ENCODE data around the gene ZNF79. TPM values are rescaled to one million over a fixed set of nuclear protein-coding genes. Genes with fewer than 3 reads are reported as not detected.

The ZNF79 gene
- total and polyA plus RNA-seq, 2 of the 8 experiments (the other 6 are each of a cell fraction or from before 2014, with no cell fraction given) = 2.4 to 7.4 TPM

GRCh38 chr9:127451858-127452656 lies 27.9 kb downstream of the ZNF79 start:
- Histone ChIP-seq H3K23ac (ENCODE audit: insufficient read length) (no peak overlapping the region), H2BK12ac (ENCODE audit: low read depth, low read length) (0 out of 2 replicates have a peak overlapping the region, but pooled peaks have one; percentile 29), H2BK20ac (ENCODE audit: low read length) (no peak overlapping the region), H4K5ac (ENCODE audit: insufficient read length, low read depth, low read length) (peak overlapping the region; percentile 75), H3K36me3 (ENCODE audit: control insufficient read depth in 2 of 4, insufficient read depth in 4 of 4, low read length in 3 of 4) (peaks cover 28 to 42% (median 33%) of the 10 kb centered on the region in 4 experiments), H2AK5ac (ENCODE audit: low read depth, low read length) (no peak overlapping the region), H4K8ac (ENCODE audit: extremely low read depth, insufficient read depth, low read length) (no peak overlapping the region), H3K14ac (ENCODE audit: insufficient read length) (no peak overlapping the region), H3K79me1 (ENCODE audit: low read depth, low read length) (peaks cover 7% of the 10 kb centered on the region; the same call in 1 of the 2 replicates), H3K56ac (replicated peaks; ENCODE audit: insufficient read length, low read depth, low read length) (peak overlapping the region; percentile 85), H2AFZ (ENCODE audit: low read length) (peak overlapping the region; percentile 57; the same call in 1 of the 2 replicates), H4K20me1 (replicated peaks in 1 of 2; ENCODE audit: control insufficient read depth in 1 of 2, insufficient read depth in 2 of 2, low read length in 2 of 2) (peaks cover 16 to 24% of the 10 kb centered on the region in 2 experiments), H3K27ac (ENCODE audit: low read depth, low read length) (peak overlapping the region; percentile 32; the same call in 1 of the 2 replicates), H2BK120ac (replicated peaks; ENCODE audit: low read depth, low read length) (no peak overlapping the region), H3K23me2 (ENCODE audit: low read depth, low read length) (peaks cover 19% of the 10 kb centered on the region), H3K4me3 (ENCODE audit: extremely low read depth in 1 of 4, insufficient read depth in 2 of 4, low read depth in 3 of 4, low read length in 4 of 4) (peak overlapping the region; percentile 85 to 99 (median 88)), H3K4me2 (ENCODE audit: insufficient read depth in 1 of 2, low read depth in 2 of 2, low read length in 2 of 2) (peak overlapping the region; percentile 95 to 100), H2BK5ac (ENCODE audit: low read depth, low read length) (peak overlapping the region; percentile 84), H3K9ac (replicated peaks in 1 of 4; ENCODE audit: extremely low read depth in 1 of 4, low read depth in 3 of 4, low read length in 3 of 4) (peak overlapping the region in 3 of 4 experiments; percentile 63 to 98 (median 97); a peak in 6 of 7 replicates), H3K79me2 (ENCODE audit: control insufficient read depth in 1 of 2, insufficient read depth in 2 of 2, low read length in 2 of 2) (peaks cover 17 to 38% of the 10 kb centered on the region in 2 experiments), H3K18ac (ENCODE audit: extremely low read depth, low read length) (peak overlapping the region; percentile 85), H2BK15ac (ENCODE audit: low read length) (peak overlapping the region; percentile 9; the same call in 1 of the 2 replicates), H3K4me1 (replicated peaks in 1 of 4; ENCODE audit: control insufficient read depth in 3 of 4, insufficient read depth in 4 of 4, low read length in 3 of 4) (peaks cover 0 to 6% (median 4%) of the 10 kb centered on the region in 4 experiments; a peak in 4 of 7 replicates), H3K4ac (replicated peaks; ENCODE audit: insufficient read length, low read depth, low read length) (no peak overlapping the region), H3K9me3 (ENCODE audit: insufficient read depth in 2 of 2, low read depth in 1 of 2, low read length in 1 of 2) (no peaks in the 10 kb centered on the region), H3K27me3 (replicated peaks in 1 of 4; ENCODE audit: control insufficient read depth in 3 of 4, extremely low read depth in 1 of 4, insufficient read depth in 3 of 4, low read length in 3 of 4) (no peaks in the 10 kb centered on the region), H4K91ac (replicated peaks; ENCODE audit: insufficient read length, low read length) (no peak overlapping the region)
- WGBS, 2 experiments (ENCODE audit: extremely low coverage in 1 of 2, insufficient coverage in 1 of 2, insufficient read length in 1 of 2, insufficient replicate concordance in 2 of 2, low coverage in 1 of 2, low lambda C conversion rate in 2 of 2, missing lambda C conversion rate in 1 of 2) = 19% methylated on average over 14 of the region's 29 CpGs; no CpG with 5 or more reads in 1 of the 2 experiments
- peak in 1 of 2 experiments; percentile 75 for DNase-seq (ENCODE audit: low read depth in 1 of 2, low spot score in 2 of 2)
- FAIRE-seq = no peak
- POLR2A ChIA-PET (ENCODE audit: partially characterized antibody) = interaction anchor here (0.6 to 9.0 kb wide), 64 partner anchors 10 to 510 kb away, joined by 3 to 125 read pairs (median 4); partner anchors contain the start of genes PTRH1, SLC2A8, TOR2A and ZNF79
- CTCF ChIA-PET (ENCODE audit: partially characterized antibody) = interaction anchor here (0.9 to 1.7 kb wide), 2 partner anchors 12 to 38 kb away, joined by 3 to 5 read pairs; no protein-coding TSS in a partner anchor
- TF ChIP-seq TAF1 (IDR thresholded peaks at IDR 0.05; ENCODE audit: low read depth, low read length) (peak; percentile 36; the same call in 1 of the 2 replicates), SIN3A (conservative IDR thresholded peaks at IDR 0.05 in 1 of 2, IDR thresholded peaks at IDR 0.05 in 1 of 2; ENCODE audit: low read depth in 1 of 2, low read length in 2 of 2) (peak; percentile 13 to 41; a peak in 1 of 4 replicates), E2F6 (IDR thresholded peaks at IDR 0.05) (no peak), YY1 (IDR thresholded peaks at IDR 0.05; ENCODE audit: low read depth, low read length) (peak; percentile 77; the same call in 1 of the 2 replicates), SAP30 (IDR thresholded peaks at IDR 0.05; ENCODE audit: insufficient read depth, insufficient replicate concordance, low read length) (peak; percentile 19)
- TF ChIP-seq, protein P1, sequence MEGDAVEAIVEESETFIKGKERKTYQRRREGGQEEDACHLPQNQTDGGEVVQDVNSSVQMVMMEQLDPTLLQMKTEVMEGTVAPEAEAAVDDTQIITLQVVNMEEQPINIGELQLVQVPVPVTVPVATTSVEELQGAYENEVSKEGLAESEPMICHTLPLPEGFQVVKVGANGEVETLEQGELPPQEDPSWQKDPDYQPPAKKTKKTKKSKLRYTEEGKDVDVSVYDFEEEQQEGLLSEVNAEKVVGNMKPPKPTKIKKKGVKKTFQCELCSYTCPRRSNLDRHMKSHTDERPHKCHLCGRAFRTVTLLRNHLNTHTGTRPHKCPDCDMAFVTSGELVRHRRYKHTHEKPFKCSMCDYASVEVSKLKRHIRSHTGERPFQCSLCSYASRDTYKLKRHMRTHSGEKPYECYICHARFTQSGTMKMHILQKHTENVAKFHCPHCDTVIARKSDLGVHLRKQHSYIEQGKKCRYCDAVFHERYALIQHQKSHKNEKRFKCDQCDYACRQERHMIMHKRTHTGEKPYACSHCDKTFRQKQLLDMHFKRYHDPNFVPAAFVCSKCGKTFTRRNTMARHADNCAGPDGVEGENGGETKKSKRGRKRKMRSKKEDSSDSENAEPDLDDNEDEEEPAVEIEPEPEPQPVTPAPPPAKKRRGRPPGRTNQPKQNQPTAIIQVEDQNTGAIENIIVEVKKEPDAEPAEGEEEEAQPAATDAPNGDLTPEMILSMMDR (IDR thresholded peaks at IDR 0.05; ENCODE audit: control extremely low read depth in 1 of 3, insufficient read depth in 1 of 3, low read depth in 1 of 3, low read length in 3 of 3) = no peak

All from H1 (cell line).